K562 (cell line): ENCODE results near the gene COL1A1.

Source experiments
- CBFA2T2 ChIP-seq: fragments of 450-650 bp; conservative IDR thresholded peaks from 2 replicates; pipeline ENCODE4 v1.6.1; 2017; ENCODE audit warnings: mild to moderate bottlenecking
- CXXC5 ChIP-seq: fragments of 250-450 bp; sonication (Bioruptor Pico); IDR thresholded peaks from 2 replicates; pipeline ENCODE4 v1.8.0; 2022; ENCODE audit warnings: inconsistent platforms, mild to moderate bottlenecking, moderate library complexity
- POLR2A ChIP-seq: fragments of 450-650 bp; conservative IDR thresholded peaks from 2 replicates; pipeline ENCODE4 v1.6.1; 2016
- SMC3 ChIP-seq: conservative IDR thresholded peaks from 2 replicates; pipeline ENCODE4 v1.6.1; 2011; ENCODE audit warnings: low read depth, low read length, improper control_type of control experiment; ENCODE audit not compliant: insufficient read depth
- SRF ChIP-seq, 2 experiments: fragments of 250-450, 450-650 bp in 1 of 2; sonication (Bioruptor Pico) in 1 of 2; sonication (generic) in 1 of 2; formaldehyde crosslinking; IDR thresholded peaks; 2 replicates each; pipeline versions ENCODE4 v1.5.0 to v1.5.1; 2020 to 2022; ENCODE audit warnings: mild to moderate bottlenecking in 1 of 2, missing genetic modification reagents in 1 of 2
- UBTF ChIP-seq, 2 experiments: IDR thresholded peaks; 2 replicates each; pipeline ENCODE4 v1.6.1; 2012; ENCODE audit warnings: improper control_type of control experiment in 2 of 2, low read depth in 2 of 2, low read length in 2 of 2, borderline replicate concordance in 1 of 2
- ZBTB7A ChIP-seq: IDR thresholded peaks from 2 replicates; pipeline ENCODE4 v1.6.1; 2011; ENCODE audit warnings: low read depth, mild to moderate bottlenecking, low read length, moderate library complexity, borderline replicate concordance; ENCODE audit not compliant: control insufficient read depth
- ZNF24 ChIP-seq: fragments of 450-650 bp; IDR thresholded peaks from 2 replicates; pipeline ENCODE4 v1.6.1; 2016

- TF ChIP-seq UBTF (IDR thresholded peaks at IDR 0.05; ENCODE audit: borderline replicate concordance in 1 of 2, low read depth in 2 of 2, low read length in 2 of 2) (no peak), POLR2A (no peak), SMC3 (no peak), ZBTB7A (no peak; the same call in 1 of the 2 replicates), CBFA2T2 (no peak), SRF (CRISPR knock-in tag; IDR thresholded peaks at IDR 0.05) (no peak), ZNF24 (no peak), CXXC5 (CRISPR knock-in tag) (no peak)
Measured at GRCh38 chr17:50149091-50149416, 52.4 kb downstream of the COL1A1 start.
